ENCODE results near the gene CRYGD.
A peak's percentile ranks its signal among the peaks of the same experiment; 100 is the strongest.
"Not testable (repeated sequence)": the region's sequence is repeated elsewhere in the genome, so short reads cannot be mapped to it uniquely, and the experiment has no call there.

The CRYGD gene

DNA sequence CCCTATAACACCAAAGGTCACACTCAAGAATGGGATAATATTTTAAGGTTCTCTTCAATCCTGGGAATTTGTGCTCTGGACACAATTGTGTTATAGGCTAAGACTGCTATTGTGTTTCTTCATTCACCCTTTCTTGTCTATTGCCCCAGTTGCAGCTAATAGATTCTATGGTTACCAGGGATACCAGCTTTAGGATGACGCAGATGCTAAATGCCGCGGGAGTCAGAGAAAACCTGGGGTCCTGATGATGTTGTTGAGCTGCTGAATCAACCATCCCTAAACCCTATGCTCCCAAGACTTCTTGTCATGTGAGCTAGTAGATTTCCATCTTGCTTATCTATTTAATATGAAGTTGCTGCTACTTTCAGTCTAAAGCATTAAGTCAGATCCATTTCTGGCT lies 5.4 kb downstream of the CRYGD start:
- Histone ChIP-seq H4K8ac (ENCODE audit: low read depth, low read length) (no peak overlapping the region), H3K4ac (ENCODE audit: low read depth, low read length) (no peak overlapping the region), H3K27me3 (ENCODE audit: insufficient read depth, low read length) (no peaks in the 10 kb centered on the region), H3K9ac (ENCODE audit: low read length) (no peak overlapping the region), H2AFZ (ENCODE audit: insufficient read depth, low read length, poor library complexity) (no peak overlapping the region), H3K36me3 (ENCODE audit: control insufficient read depth in 1 of 2, insufficient read depth in 2 of 2, low read length in 2 of 2) (no peaks in the 10 kb centered on the region), H3K18ac (ENCODE audit: low read length) (no peak overlapping the region), H3K4me2 (ENCODE audit: low read length) (no peak overlapping the region), H4K91ac (ENCODE audit: low read depth, low read length) (no peak overlapping the region), H3K79me2 (ENCODE audit: control insufficient read depth, insufficient read depth, low read length, poor library complexity) (no peaks in the 10 kb centered on the region), H2AK5ac (ENCODE audit: low read length) (no peak overlapping the region), H3K4me1 (ENCODE audit: control insufficient read depth in 1 of 2, insufficient read depth in 2 of 2, low read length in 2 of 2) (no peaks in the 10 kb centered on the region), H3K23ac (ENCODE audit: low read length) (no peak overlapping the region), H2BK12ac (ENCODE audit: low read length) (no peak overlapping the region), H4K12ac (ENCODE audit: low read depth, low read length) (no peak overlapping the region), H2BK5ac (ENCODE audit: low read depth, low read length, poor library complexity) (no peak overlapping the region), H2BK120ac (ENCODE audit: insufficient read depth, low read length, poor library complexity) (no peak overlapping the region), H3K9me3 (ENCODE audit: insufficient read depth, low read depth, low read length) (no peaks in the 10 kb centered on the region), H3K14ac (ENCODE audit: low read length) (no peak overlapping the region), H3K79me1 (ENCODE audit: low read length) (peaks cover 2% of the 10 kb centered on the region), H3K4me3 (ENCODE audit: low read depth, low read length) (no peak overlapping the region), H3K27ac (ENCODE audit: low read depth, low read length) (no peak overlapping the region)
- no peak for DNase-seq
- no CpG with 5 or more reads among the region's 3 CpGs for WGBS (ENCODE audit: extremely low coverage, insufficient coverage, insufficient read length)

DNA sequence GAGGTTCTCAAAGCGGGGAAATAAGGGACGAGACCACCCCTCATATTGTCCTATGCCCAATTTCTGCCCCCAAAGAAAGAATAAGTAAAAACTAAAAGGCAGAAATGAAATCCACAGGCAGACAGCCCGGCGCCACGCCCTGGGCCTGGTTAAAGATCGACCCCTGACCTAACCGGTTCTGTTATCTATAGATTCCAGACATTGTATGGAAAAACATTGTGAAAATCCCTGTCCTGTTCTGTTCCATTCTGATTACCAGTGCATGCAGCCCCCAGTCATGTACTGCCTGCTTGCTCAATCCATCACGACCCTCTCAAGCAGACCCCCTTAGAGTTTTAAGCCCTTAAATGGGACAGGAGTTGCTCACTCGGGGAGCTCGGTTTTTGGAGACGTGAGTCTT lies 6.9 kb downstream of the CRYGD start:
- DNase-seq: peak in 1 of 2 donors; percentile 53
- not testable (repeated sequence) for H2AK5ac ChIP-seq (ENCODE audit: low read length); H4K8ac ChIP-seq (ENCODE audit: low read depth, low read length); H3K79me2 ChIP-seq (ENCODE audit: control insufficient read depth, insufficient read depth, low read length, poor library complexity); H3K36me3 ChIP-seq (ENCODE audit: control insufficient read depth in 1 of 2, insufficient read depth in 2 of 2, low read length in 2 of 2); H3K14ac ChIP-seq (ENCODE audit: low read length); H3K9ac ChIP-seq (ENCODE audit: low read length); H3K4me2 ChIP-seq (ENCODE audit: low read length); H4K12ac ChIP-seq (ENCODE audit: low read depth, low read length); H3K4me3 ChIP-seq (ENCODE audit: low read depth, low read length); H2BK12ac ChIP-seq (ENCODE audit: low read length); H2AFZ ChIP-seq (ENCODE audit: insufficient read depth, low read length, poor library complexity); H3K18ac ChIP-seq (ENCODE audit: low read length); H4K91ac ChIP-seq (ENCODE audit: low read depth, low read length); H3K23ac ChIP-seq (ENCODE audit: low read length); H3K27ac ChIP-seq (ENCODE audit: low read depth, low read length); H3K79me1 ChIP-seq (ENCODE audit: low read length); H3K9me3 ChIP-seq (ENCODE audit: insufficient read depth, low read depth, low read length); H3K4me1 ChIP-seq (ENCODE audit: control insufficient read depth in 1 of 2, insufficient read depth in 2 of 2, low read length in 2 of 2); H2BK120ac ChIP-seq (ENCODE audit: insufficient read depth, low read length, poor library complexity); H3K27me3 ChIP-seq (ENCODE audit: insufficient read depth, low read length); H3K4ac ChIP-seq (ENCODE audit: low read depth, low read length); H2BK5ac ChIP-seq (ENCODE audit: low read depth, low read length, poor library complexity)
- no CpG with 5 or more reads among the region's 11 CpGs for WGBS (ENCODE audit: extremely low coverage, insufficient coverage, insufficient read length)

DNA sequence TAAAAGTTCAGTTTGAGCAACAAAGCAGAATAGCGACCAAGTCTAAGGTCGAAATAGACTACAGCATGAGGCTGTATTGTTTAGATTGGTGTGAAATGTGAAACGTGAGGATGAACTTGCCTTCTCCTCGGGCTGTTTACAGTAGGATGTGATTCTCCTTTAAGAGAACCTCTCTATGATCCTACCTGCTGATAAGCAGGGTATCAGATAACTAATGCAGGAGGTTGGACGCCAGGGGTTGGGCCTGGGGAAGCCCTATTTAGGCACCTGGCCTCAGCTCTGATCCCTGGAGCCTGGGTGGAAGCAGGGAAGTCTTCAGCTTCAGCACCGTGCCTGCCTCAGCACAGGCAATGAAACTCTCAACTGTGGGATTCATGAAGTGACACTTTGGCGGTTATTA lies 11.4 kb downstream of the CRYGD start:
- no peaks in the 10 kb centered on the region for H3K36me3 ChIP-seq (ENCODE audit: control insufficient read depth in 1 of 2, insufficient read depth in 2 of 2, low read length in 2 of 2)
- no peak overlapping the region for H3K14ac ChIP-seq (ENCODE audit: low read length)
- no peak overlapping the region for H3K23ac ChIP-seq (ENCODE audit: low read length)
- no peak overlapping the region for H2BK12ac ChIP-seq (ENCODE audit: low read length)
- H3K79me2 ChIP-seq (ENCODE audit: control insufficient read depth, insufficient read depth, low read length, poor library complexity): no peaks in the 10 kb centered on the region
- no peak overlapping the region for H4K12ac ChIP-seq (ENCODE audit: low read depth, low read length)
- H2AK5ac ChIP-seq (ENCODE audit: low read length): no peak overlapping the region
- no peak overlapping the region for H3K18ac ChIP-seq (ENCODE audit: low read length)
- H3K4me2 ChIP-seq (ENCODE audit: low read length): no peak overlapping the region
- no peak overlapping the region for H4K8ac ChIP-seq (ENCODE audit: low read depth, low read length)
- no peak overlapping the region for H2BK120ac ChIP-seq (ENCODE audit: insufficient read depth, low read length, poor library complexity)
- H3K79me1 ChIP-seq (ENCODE audit: low read length): peaks cover 2% of the 10 kb centered on the region
- H3K4ac ChIP-seq (ENCODE audit: low read depth, low read length): no peak overlapping the region
- H3K9me3 ChIP-seq (ENCODE audit: insufficient read depth, low read depth, low read length): no peaks in the 10 kb centered on the region
- H4K91ac ChIP-seq (ENCODE audit: low read depth, low read length): no peak overlapping the region
- no peak overlapping the region for H3K4me3 ChIP-seq (ENCODE audit: low read depth, low read length)
- H3K9ac ChIP-seq (ENCODE audit: low read length): no peak overlapping the region
- no peak overlapping the region for H2BK5ac ChIP-seq (ENCODE audit: low read depth, low read length, poor library complexity)
- no peak overlapping the region for H3K27ac ChIP-seq (ENCODE audit: low read depth, low read length)
- DNase-seq: peak in 1 of 2 donors; percentile 18
- WGBS (ENCODE audit: extremely low coverage, insufficient coverage, insufficient read length): no CpG with 5 or more reads among the region's 7 CpGs
- H3K4me1 ChIP-seq (ENCODE audit: control insufficient read depth in 1 of 2, insufficient read depth in 2 of 2, low read length in 2 of 2): peaks cover 6 to 7% of the 10 kb centered on the region in 2 experiments
- peak overlapping the region; percentile 76 for H2AFZ ChIP-seq (ENCODE audit: insufficient read depth, low read length, poor library complexity)
- no peaks in the 10 kb centered on the region for H3K27me3 ChIP-seq (ENCODE audit: insufficient read depth, low read length)

DNA sequence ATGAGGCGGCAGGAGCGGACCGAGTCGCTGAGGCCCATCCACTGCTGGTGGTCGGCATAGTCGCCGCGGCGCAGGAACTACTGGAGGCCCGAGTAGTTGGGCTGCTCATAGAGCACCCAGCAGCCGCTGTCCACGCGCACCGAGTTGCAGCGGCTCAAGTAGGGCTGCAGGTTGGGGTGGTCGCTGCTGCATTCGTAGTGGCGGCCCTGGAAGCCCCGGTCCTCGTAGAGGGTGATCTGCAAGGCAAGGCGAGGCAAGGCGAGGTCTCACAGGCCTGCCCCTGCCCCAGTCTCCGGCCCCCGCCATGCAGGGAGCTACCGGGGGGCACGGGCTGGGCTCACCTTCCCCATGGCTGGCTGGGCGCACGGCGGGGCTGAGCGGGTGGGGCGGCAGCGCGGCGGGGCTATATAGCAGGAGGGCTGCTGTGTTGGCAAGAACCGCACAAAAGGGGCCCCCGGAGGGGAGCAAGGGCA lies 12.0 kb downstream of the CRYGD start:
- H3K9ac ChIP-seq (ENCODE audit: low read length); H3K79me2 ChIP-seq (ENCODE audit: control insufficient read depth, insufficient read depth, low read length, poor library complexity); H3K23ac ChIP-seq (ENCODE audit: low read length); H2AFZ ChIP-seq (ENCODE audit: insufficient read depth, low read length, poor library complexity); H4K8ac ChIP-seq (ENCODE audit: low read depth, low read length); H2AK5ac ChIP-seq (ENCODE audit: low read length); H3K79me1 ChIP-seq (ENCODE audit: low read length); H3K18ac ChIP-seq (ENCODE audit: low read length); H2BK12ac ChIP-seq (ENCODE audit: low read length); H3K27ac ChIP-seq (ENCODE audit: low read depth, low read length); DNase-seq; H3K4me3 ChIP-seq (ENCODE audit: low read depth, low read length); H3K4ac ChIP-seq (ENCODE audit: low read depth, low read length); H3K4me1 ChIP-seq (ENCODE audit: control insufficient read depth in 1 of 2, insufficient read depth in 2 of 2, low read length in 2 of 2); H3K9me3 ChIP-seq (ENCODE audit: insufficient read depth, low read depth, low read length); H2BK5ac ChIP-seq (ENCODE audit: low read depth, low read length, poor library complexity); H3K27me3 ChIP-seq (ENCODE audit: insufficient read depth, low read length); H2BK120ac ChIP-seq (ENCODE audit: insufficient read depth, low read length, poor library complexity); H3K36me3 ChIP-seq (ENCODE audit: control insufficient read depth in 1 of 2, insufficient read depth in 2 of 2, low read length in 2 of 2); H4K91ac ChIP-seq (ENCODE audit: low read depth, low read length); H3K14ac ChIP-seq (ENCODE audit: low read length); H4K12ac ChIP-seq (ENCODE audit: low read depth, low read length): not testable (repeated sequence)
- WGBS (ENCODE audit: extremely low coverage, insufficient coverage, insufficient read length): no CpG with 5 or more reads among the region's 36 CpGs
- peak overlapping the region; percentile 44 for H3K4me2 ChIP-seq (ENCODE audit: low read length)

Data from trophoblast cell (in vitro differentiated cells and primary cell).